Measurements from ENCODE around the gene HSH2D. TPM values are rescaled to one million over a fixed set of nuclear protein-coding genes. Genes with fewer than 3 reads are reported as not detected.

The HSH2D gene
- total and polyA plus RNA-seq, 10 of the 15 experiments (the other 5 are each of a cell fraction or from before 2014, with no cell fraction given): 22.0 to 145 (median 89.3) TPM

DNA sequence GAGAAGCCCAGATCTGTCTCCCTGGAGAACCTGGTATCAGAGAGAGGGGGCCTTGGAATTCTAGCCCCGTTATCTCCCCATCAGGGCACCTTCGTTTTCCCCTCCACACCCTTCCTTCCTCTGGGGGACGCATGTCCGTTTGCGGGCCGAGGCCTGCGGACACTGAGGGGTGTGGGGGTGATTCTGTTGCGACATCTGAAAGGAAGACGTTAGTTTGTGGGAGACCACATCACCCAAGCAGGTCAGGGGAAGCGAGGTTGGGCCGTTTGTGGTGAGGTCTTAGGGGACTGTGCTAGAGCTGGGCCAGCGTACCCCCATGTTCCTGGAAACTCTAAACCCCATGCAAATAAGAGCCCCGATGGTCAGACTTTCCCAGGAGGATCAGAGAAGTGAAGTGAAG is 3.7 kb upstream of the HSH2D start (continued):
- TF ChIP-seq, protein P1, sequence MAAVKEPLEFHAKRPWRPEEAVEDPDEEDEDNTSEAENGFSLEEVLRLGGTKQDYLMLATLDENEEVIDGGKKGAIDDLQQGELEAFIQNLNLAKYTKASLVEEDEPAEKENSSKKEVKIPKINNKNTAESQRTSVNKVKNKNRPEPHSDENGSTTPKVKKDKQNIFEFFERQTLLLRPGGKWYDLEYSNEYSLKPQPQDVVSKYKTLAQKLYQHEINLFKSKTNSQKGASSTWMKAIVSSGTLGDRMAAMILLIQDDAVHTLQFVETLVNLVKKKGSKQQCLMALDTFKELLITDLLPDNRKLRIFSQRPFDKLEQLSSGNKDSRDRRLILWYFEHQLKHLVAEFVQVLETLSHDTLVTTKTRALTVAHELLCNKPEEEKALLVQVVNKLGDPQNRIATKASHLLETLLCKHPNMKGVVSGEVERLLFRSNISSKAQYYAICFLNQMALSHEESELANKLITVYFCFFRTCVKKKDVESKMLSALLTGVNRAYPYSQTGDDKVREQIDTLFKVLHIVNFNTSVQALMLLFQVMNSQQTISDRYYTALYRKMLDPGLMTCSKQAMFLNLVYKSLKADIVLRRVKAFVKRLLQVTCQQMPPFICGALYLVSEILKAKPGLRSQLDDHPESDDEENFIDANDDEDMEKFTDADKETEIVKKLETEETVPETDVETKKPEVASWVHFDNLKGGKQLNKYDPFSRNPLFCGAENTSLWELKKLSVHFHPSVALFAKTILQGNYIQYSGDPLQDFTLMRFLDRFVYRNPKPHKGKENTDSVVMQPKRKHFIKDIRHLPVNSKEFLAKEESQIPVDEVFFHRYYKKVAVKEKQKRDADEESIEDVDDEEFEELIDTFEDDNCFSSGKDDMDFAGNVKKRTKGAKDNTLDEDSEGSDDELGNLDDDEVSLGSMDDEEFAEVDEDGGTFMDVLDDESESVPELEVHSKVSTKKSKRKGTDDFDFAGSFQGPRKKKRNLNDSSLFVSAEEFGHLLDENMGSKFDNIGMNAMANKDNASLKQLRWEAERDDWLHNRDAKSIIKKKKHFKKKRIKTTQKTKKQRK (IDR thresholded peaks at IDR 0.05; ENCODE audit: low read depth, low read length): no peak
- TF ChIP-seq, protein P2, sequence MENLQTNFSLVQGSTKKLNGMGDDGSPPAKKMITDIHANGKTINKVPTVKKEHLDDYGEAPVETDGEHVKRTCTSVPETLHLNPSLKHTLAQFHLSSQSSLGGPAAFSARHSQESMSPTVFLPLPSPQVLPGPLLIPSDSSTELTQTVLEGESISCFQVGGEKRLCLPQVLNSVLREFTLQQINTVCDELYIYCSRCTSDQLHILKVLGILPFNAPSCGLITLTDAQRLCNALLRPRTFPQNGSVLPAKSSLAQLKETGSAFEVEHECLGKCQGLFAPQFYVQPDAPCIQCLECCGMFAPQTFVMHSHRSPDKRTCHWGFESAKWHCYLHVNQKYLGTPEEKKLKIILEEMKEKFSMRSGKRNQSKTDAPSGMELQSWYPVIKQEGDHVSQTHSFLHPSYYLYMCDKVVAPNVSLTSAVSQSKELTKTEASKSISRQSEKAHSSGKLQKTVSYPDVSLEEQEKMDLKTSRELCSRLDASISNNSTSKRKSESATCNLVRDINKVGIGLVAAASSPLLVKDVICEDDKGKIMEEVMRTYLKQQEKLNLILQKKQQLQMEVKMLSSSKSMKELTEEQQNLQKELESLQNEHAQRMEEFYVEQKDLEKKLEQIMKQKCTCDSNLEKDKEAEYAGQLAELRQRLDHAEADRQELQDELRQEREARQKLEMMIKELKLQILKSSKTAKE (IDR thresholded peaks at IDR 0.05; ENCODE audit: low read depth, poor library complexity, severe bottlenecking): peak; percentile 27
- TF ChIP-seq ZBED1 (IDR thresholded peaks at IDR 0.05; ENCODE audit: borderline replicate concordance) (peak; percentile 89), ZNF217 (IDR thresholded peaks at IDR 0.05) (no peak), CREM (IDR thresholded peaks at IDR 0.05; ENCODE audit: low read depth) (peak; percentile 81; the same call in 1 of the 2 replicates), ZNF622 (IDR thresholded peaks at IDR 0.05) (no peak), ZZZ3 (IDR thresholded peaks at IDR 0.05; ENCODE audit: control insufficient read depth, insufficient read length, low read depth) (no peak), FOXK2 (IDR thresholded peaks at IDR 0.05) (no peak), MYB (IDR thresholded peaks at IDR 0.05; ENCODE audit: borderline replicate concordance, low read depth, low read length) (peak; percentile 92), TAF1 (IDR thresholded peaks at IDR 0.05; ENCODE audit: borderline replicate concordance, low read depth, low read length) (no peak), CHD1 (IDR thresholded peaks at IDR 0.05; ENCODE audit: low read depth, low read length) (no peak), BRCA1 (IDR thresholded peaks at IDR 0.05; ENCODE audit: low read depth, low read length) (no peak), CBFB (IDR thresholded peaks at IDR 0.05; ENCODE audit: low read depth) (peak; percentile 91), FOXM1 (IDR thresholded peaks at IDR 0.05; ENCODE audit: low read depth, low read length) (peak; percentile 80; the same call in 1 of the 2 replicates), BMI1 (IDR thresholded peaks at IDR 0.05; ENCODE audit: borderline replicate concordance) (no peak), PAX8 (IDR thresholded peaks at IDR 0.05) (no peak), IKZF1 (conservative IDR thresholded peaks at IDR 0.05) (peak; percentile 95), ATF7 (IDR thresholded peaks at IDR 0.05; ENCODE audit: low read depth) (peak; percentile 45), RELA (IDR thresholded peaks at IDR 0.05; ENCODE audit: borderline replicate concordance, partially characterized antibody) (no peak), POLR2A (IDR thresholded peaks at IDR 0.05; ENCODE audit: low read depth, low read length) (no peak), NR2C1 (IDR thresholded peaks at IDR 0.05) (no peak), IRF4 (IDR thresholded peaks at IDR 0.05; ENCODE audit: low read depth, low read length) (peak; percentile 37; the same call in 1 of the 2 replicates), MYC (IDR thresholded peaks at IDR 0.05; ENCODE audit: insufficient read depth, insufficient read length, insufficient replicate concordance, low read length, severe bottlenecking) (no peak), SUPT20H (IDR thresholded peaks at IDR 0.05; ENCODE audit: borderline replicate concordance, control insufficient read depth, low read depth, low read length) (no peak)
- TF ChIP-seq, protein P3, sequence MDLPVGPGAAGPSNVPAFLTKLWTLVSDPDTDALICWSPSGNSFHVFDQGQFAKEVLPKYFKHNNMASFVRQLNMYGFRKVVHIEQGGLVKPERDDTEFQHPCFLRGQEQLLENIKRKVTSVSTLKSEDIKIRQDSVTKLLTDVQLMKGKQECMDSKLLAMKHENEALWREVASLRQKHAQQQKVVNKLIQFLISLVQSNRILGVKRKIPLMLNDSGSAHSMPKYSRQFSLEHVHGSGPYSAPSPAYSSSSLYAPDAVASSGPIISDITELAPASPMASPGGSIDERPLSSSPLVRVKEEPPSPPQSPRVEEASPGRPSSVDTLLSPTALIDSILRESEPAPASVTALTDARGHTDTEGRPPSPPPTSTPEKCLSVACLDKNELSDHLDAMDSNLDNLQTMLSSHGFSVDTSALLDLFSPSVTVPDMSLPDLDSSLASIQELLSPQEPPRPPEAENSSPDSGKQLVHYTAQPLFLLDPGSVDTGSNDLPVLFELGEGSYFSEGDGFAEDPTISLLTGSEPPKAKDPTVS (IDR thresholded peaks at IDR 0.05; ENCODE audit: low read depth, low read length): no peak
